Measurements from ENCODE around the gene VSTM2L. TPM values are rescaled to one million over a fixed set of nuclear protein-coding genes. Genes with fewer than 3 reads are reported as not detected.

VSTM2L gene
- total RNA-seq, 1 donor from 2014 or later = 7.1 TPM

DNA sequence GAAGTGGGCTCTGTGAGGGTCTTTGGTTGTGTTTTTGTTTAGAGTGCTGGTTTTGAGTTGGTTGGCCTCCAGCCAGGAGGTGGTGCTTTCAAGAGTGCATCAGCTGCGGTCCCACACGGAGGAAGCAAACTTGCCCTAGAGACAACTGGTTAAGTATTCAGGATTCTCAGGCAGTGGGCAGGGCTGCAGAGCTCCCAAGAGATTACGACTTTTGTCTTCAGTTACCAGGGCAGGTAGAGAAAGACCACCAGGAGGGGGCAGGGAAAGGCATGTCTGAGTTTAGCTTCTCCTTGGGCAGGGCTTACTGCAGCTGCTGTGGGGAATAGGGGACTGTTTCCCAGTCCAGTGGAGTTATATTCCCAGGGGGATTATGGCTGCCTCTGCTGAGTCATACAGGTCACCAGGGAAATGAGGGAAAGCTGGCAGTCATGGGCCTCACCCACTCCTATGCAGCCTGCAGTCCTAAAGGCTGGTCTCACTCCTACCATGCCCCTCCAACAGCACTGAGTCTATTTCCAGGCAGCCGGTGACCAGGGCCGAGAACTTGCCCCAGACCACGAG is 66.0 kb downstream of the VSTM2L start:
- DNase-seq (ENCODE audit: low spot score) = no peak

DNA sequence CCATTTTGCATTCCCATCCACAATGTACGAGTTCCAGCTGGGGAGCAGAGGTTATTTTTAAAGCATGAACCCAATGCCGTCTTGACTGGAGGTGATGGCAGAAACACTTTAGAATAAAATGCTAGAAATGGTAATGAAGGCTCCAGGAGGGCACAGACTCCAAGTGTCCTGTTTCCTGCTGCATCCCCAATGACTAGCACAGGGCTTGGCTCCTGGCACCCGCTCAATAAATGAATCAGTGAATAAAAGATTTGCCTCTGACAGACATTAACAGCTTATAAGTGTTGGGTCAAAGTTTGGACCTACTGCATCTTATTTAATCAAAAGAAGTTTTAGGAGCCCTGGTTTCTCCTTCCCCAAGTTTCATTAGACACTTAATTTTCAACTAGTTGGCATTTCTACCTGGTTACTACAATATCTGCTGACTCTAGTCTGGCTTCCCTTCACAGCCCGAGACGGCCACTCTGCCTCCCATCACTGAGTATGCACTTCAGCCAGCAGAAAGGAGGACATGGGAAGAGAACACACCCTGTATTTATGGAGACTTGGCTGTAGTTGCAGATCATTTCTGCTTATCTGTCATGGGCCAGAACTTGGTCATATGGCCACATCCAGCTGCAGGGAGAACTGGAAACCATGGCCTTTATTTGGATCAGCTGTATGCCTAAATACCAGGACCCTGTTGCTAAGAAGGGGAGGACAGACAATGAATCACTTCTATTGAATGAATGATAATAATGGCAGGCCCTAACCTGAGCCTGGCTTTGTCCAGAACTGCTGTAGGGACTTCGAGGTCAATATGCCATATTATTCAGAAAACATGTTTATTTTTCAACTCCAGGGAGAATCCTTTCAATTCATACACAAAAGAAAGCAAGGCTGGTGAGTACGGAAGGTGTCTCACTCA is 67.3 kb downstream of the VSTM2L start:
- no peak for DNase-seq (ENCODE audit: low spot score)

- DNase-seq (ENCODE audit: low spot score) = no peak
Observed at GRCh38 chr20:37970856-37971245, 67.9 kb downstream of the VSTM2L start.

DNA sequence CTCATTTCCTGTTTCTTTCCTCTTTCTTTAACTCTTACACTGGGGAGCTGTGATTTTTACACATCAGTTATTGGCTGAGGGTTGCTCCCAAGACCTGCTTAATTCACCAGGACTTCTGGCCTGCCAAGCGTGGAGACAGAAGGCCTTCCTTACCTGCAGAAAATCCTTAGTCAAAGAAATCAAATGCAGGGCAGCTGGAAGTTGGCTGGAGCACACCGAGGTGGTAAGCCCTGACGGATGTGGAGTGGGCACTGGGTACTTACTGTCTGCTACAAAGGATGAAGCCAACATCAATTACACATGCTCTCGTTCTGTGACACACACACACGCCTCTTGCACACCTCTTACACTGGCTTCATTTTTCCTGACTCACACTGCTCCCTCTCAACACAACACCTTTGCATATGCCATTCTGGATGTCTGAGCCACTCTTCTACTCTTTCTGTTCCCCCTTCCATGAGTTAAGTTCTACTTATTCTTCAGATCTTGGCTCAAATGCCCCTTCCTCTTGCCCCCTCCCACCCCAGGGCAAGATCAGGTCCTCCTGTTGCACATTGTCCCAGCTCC is 68.7 kb downstream of the VSTM2L start:
- no peak for DNase-seq (ENCODE audit: low spot score)

DNA sequence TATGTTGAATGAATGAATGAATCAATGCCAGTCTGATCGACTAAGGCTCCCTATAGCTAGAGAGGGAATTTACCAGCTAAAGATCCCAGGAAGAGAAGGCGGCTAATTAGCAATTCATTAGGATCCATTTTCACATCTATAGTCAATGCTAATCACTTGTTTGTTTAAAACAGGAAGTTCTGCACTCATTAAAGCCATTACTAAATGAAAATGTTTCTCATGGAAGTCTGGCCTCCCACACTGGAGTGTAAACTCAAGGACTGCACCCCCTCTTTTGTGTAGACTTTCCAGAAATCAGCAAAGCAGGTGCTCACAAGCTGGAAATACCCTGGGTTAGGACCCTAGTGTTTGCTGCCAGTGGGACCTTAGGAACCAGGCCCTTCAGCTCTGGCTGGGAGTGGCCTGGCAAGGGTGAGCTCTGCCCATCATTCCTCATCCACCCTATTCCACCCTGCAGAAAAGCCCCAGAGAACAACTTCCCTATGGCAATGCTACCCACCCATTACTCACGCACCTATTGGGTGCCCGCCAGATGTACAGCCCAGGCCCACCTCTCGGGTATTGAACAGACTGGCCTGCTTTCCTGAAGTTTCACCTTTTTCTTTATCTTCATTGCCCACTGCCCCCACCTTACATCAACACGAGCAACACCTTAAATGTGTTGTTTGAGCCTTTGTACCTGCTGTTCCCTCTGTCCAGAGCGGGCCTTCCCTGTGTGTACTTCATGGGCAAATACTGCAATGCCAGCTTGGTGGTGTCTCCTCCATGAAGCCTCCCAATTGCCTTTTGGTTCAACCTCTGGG is 69.5 kb downstream of the VSTM2L start:
- no peak for DNase-seq (ENCODE audit: low spot score)

DNA sequence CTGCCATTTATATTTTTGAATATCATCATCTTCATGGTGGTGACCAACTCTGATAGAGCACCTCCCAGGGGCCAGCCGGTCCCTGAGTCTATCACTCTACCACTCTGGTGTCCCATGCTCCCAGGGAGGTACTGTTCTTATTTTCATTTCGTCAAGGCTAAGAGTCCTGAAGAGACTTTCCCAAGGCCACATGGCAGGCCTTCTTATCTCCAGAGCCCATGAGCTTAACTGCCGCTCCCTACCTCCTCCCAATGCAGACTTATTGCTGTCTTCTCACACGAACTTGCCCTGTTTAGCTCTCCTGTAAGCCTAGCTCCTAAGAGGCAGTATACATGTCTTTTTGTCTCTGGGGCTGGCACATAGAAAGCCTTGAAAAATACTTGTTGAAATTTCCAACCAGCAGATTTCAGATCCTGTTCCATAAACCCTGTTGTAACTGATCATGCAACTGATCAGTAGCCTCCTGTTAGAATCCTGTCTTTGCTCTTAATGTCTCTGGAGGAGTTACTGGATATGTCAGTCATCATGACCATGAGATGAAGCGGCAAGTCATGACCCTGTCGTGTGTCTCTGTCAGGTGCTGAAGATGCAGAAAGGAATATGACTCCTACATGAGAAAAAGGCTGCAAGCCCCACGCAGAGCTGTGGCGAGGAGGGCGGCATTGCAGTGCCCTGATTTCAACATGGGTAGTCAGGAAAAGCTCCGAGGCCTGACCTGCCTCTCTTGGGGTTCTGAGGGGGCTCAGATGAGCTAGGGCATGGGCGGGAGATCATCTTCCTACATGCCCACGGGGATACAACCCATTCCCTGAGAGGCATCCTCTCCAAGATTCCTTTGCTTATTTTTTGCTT is 70.4 kb downstream of the VSTM2L start:
- no peak for DNase-seq (ENCODE audit: low spot score)

DNA sequence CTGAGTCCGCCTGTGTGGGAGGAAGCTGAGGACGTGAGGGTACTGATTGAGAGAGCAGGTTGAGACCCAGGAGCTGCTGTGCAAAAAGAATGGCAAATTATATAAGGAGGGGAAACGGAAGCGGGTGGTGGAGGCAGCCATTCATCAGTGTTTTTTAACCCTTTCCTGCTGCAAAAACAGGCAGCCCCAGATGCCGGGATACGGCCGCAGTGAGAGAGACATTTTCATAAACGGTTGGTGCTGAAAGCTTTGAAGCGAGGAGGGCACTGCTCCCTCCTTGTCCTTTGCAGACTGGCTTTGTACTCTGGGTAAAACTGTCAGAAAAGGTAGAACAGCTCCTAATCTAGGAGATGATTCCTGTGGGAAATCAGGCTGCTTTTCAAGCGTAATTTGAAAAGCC is 74.0 kb downstream of the VSTM2L start:
- no peak for DNase-seq (ENCODE audit: low spot score)

- no peak for DNase-seq (ENCODE audit: low spot score)
Observed at GRCh38 chr20:37977338-37977737, 74.4 kb downstream of the VSTM2L start.

- no peak for DNase-seq (ENCODE audit: low spot score)
Observed at GRCh38 chr20:37977786-37978185, 74.9 kb downstream of the VSTM2L start.

DNA sequence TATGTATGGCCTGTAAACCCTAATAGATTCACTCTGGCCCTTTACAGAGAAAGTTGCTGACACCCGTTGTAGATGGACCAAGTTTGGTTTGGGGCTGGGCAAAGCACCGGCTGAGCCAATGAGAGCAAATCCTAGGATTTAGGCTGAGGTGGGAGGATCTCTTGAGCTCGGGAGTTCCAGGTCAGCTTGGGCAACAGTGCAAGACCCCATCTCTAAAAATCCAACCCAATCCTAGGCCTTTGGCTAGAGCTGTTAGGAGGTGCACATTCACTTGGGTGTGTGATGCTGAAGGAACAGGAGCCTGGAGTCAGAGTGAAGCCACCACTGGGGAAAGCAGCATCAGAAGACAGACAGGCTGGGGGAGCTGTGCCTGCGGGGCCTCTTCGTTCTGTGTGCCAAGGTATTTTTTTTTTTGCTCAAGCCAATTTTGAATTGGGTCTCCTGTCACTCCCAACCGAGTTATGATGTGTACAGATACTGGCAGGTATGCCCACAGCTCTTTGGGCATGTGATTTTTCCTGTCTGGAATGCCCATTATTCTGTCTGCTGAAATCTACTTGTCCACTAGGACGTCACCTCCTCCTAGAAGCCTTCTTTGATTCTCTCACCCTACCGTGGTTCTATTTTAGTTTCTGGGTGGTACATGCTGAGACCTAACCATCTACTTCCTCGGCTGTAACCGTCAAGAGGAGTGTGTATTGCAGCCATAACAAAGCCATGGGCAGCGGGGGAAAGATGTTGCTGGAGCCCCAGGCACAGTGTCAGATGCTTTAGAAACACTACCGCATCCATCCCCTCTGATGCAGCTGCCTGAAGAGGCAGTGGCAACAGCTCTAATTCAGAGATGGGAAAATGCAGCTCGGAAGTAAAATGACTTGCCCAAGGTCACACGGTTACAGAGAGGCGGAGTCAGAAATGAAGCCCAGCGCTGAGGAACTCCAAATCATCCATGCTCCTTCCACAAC is 76.4 kb downstream of the VSTM2L start:
- no peak for DNase-seq (ENCODE audit: low spot score)

- DNase-seq (ENCODE audit: low spot score) = no peak
Observed at GRCh38 chr20:37980383-37980782, 77.5 kb downstream of the VSTM2L start.

- DNase-seq (ENCODE audit: low spot score) = no peak
Observed at GRCh38 chr20:37980876-37981275, 77.9 kb downstream of the VSTM2L start.

DNA sequence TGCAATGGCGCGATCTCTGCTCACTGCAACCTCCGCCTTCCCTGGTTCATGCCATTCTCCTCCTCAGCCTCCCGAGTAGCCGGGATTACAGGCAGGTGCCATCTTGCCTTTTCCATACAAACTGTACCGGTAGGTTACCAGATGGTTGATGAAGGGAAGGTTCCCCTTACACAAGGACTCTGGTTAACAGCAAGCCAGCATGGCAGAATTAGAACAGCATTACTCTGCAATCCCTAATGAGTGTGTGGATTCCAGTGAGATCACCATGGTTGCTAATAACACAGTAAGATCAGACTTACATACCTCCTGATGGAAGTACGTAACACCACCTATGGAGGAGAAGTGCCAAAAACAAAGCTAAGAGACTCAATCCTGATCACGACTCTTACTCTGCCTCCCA is 78.6 kb downstream of the VSTM2L start:
- no peak for DNase-seq (ENCODE audit: low spot score)

DNA sequence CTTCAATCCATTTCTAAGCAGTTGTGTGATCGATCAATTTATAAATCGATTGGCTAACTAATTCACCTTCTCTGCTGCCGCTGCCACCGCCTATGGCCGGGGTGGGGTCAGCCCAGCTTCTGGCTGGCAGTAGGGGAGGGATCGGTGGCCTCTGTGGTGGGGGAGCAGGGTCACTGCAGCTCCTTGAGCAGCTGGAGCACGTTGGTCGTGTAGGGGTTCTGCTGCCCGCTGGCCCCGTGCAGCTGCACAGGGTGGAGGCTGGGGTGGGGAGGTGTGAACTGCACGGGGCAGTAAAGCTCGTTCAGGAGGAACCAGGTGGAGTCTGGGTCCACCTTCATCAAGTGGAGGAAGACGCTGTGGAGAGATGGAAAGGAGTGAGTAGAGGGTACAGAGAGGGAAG is 80.4 kb downstream of the VSTM2L start:
- no peak for DNase-seq (ENCODE audit: low spot score)

DNA sequence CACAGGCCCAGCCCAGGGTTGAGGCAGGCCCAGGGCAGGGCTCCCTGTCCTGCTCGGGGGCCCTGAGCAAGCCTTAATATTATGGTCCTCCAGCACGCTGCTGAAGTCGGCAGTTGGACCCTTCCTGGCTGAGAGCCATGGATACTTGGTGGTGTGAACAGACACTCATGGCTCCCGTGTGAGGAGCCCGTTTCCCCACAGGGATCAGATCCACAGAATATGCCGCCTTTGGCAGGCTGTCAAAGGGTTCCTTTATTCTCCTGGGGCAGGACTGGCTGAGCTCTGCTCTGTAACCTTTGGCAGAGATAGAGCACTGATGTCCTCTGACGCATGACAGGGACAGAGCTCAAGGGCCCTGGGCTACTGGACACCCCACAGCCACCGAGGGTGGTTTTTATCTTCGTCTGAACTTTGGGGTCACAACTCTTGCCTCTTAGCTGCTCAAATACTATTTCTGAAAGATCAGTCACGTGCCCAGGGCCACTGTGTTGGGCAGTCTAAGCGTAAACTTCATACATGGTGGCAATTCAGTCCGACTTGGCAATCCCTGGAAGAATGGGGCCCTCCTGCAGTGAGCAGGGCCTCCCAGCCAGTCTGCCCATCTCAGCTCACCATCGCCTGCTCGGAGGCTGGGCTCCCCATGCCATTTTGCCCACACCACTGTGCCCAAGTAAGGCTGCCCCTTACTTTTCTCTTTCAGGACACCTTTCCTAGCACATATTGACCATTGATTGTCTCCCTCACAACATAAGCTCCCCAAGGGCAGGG is 81.3 kb downstream of the VSTM2L start:
- DNase-seq (ENCODE audit: low spot score) = no peak

DNA sequence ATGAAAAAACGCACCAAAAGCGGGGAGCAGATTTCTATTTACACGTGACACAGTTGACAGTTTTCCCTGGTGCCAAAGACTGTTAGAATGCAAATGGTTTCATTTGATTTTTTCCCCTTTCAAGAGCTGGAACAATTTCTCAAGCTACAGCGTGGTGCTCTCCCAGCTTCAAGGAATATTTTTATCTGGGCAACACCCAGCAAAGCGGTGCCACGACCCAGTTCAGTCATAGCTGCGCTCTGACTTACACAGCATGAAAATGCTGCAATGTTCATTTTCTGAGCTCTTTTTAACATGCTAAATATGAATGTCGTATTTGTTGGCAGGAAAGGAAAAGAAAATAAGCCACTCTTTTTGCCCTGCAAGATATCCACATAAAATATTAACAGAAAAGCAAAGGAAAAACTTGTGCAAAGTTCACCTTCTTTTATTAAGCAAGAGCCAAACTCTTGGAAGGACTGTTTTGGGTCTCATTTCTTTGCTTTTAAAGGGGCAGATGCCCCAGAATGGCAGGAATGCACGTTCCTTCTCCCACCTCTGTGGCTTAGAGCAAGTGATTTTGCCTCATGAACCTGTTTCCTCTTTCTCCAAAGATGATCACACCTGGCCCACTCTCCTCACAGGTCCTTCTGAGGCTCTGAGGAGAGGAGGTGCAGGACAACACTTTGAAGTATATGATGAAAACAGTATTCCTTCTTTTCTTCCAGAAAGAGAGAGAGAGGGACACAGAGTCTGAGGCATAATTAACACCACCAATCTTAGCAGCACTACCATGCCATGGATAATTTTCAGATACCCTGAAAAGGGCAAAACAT is 83.3 kb downstream of the VSTM2L start:
- no peak for DNase-seq (ENCODE audit: low spot score)

- DNase-seq (ENCODE audit: low spot score) = peak; percentile 68
Observed at GRCh38 chr20:37986873-37987601, 84.1 kb downstream of the VSTM2L start.

All from ureter (tissue), 1 donor.